Erythroblast (primary cell): ENCODE results near the gene MDH1.

Experiments used
- GATA1 ChIP-seq: IDR thresholded peaks from 2 replicates; pipeline ENCODE4 v1.6.1; 2011; ENCODE audit warnings: low read depth, mild to moderate bottlenecking, control low read depth, low read length, moderate library complexity
- POLR2A ChIP-seq: IDR thresholded peaks from 2 replicates; pipeline ENCODE4 v1.6.1; 2011; ENCODE audit warnings: mild to moderate bottlenecking, low read length

DNA sequence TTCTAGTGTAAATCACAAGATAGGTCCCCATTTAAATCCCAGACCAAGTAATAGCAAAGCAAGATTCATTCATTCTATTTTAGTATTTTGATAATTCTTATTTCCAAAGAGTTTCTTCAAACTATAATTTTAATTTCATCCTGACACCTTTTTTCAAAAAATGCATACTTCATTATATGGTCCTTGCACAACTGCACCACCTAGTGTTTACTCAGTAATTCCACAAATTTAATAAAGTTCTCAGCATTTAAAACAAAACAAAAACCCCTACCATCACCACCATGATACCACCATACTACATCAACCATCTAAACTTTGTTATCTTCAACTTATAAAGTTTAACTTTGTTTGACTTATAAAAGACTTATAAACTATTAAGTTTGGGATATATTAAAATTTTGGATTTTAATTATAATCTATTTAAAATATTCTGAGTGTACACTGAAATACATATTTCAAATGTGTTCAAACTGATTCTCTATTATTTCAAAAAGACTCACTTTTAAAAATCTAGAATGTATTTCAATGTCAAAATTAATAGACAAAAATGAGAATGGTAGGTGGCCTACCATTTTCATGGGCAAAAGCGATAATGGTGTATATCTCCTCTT is 44.6 kb upstream of the MDH1 start:
- no peak for TF ChIP-seq POLR2A
- TF ChIP-seq GATA1 = no peak
